ENCODE results near the gene NPAS1. TPM values are rescaled to one million over a fixed set of nuclear protein-coding genes. Genes with fewer than 3 reads are reported as not detected.
"Not testable (repeated sequence)": the region's sequence is repeated elsewhere in the genome, so short reads cannot be mapped to it uniquely, and the experiment has no call there.

Gene NPAS1
- total RNA-seq, 1 donor from 2014 or later: 1.2 TPM

GRCh38 chr19:47047763-47048405 is 28.2 kb downstream of the NPAS1 start:
- peak overlapping the region; percentile 56 for H3K9ac ChIP-seq
- peaks cover 2% of the 10 kb centered on the region for H3K36me3 Mint-ChIP-seq
- TF ChIP-seq CTCF (IDR thresholded peaks at IDR 0.05) (no peak), EZH2 (IDR thresholded peaks at IDR 0.05) (no peak), EZH2phosphoT487 (IDR thresholded peaks at IDR 0.05) (no peak)

GRCh38 chr19:47049307-47049700 is 29.7 kb downstream of the NPAS1 start:
- no peaks in the 10 kb centered on the region for H3K9me3 Mint-ChIP-seq
- no peak overlapping the region for H3K27ac ChIP-seq
- peaks cover 15% of the 10 kb centered on the region for H3K4me1 Mint-ChIP-seq
- H3K27me3 Mint-ChIP-seq (ENCODE audit: insufficient read depth, low read depth): peaks cover 3% of the 10 kb centered on the region
- no peaks in the 10 kb centered on the region for H4K20me1 ChIP-seq (ENCODE audit: low read depth)
- H3K36me3 Mint-ChIP-seq: peaks cover 2% of the 10 kb centered on the region
- H3K4me3 Mint-ChIP-seq: peak overlapping the region; percentile 93
- peak overlapping the region; percentile 66 for H3K27ac Mint-ChIP-seq
- H3K4me2 ChIP-seq: peak overlapping the region; percentile 59
- H3K27me3 ChIP-seq: no peaks in the 10 kb centered on the region
- no peak overlapping the region for H3K9ac ChIP-seq
- H3K4me1 ChIP-seq: no peaks in the 10 kb centered on the region
- peaks cover 12% of the 10 kb centered on the region for H3K79me2 ChIP-seq (ENCODE audit: low read depth)
- no peaks in the 10 kb centered on the region for H3K9me3 ChIP-seq (ENCODE audit: low read depth)
- peak overlapping the region; percentile 75 for H2AFZ ChIP-seq (replicated peaks)
- H3K4me3 ChIP-seq: peak overlapping the region; percentile 40
- no peak for TF ChIP-seq EZH2phosphoT487 (IDR thresholded peaks at IDR 0.05)
- TF ChIP-seq EZH2 (IDR thresholded peaks at IDR 0.05): no peak
- no peak for TF ChIP-seq CTCF (IDR thresholded peaks at IDR 0.05)
- no peaks in the 10 kb centered on the region for H3F3A ChIP-seq (ENCODE audit: low read depth)
- peak; percentile 27 for DNase-seq (ENCODE audit: low spot score)
- no peaks in the 10 kb centered on the region for H3K36me3 ChIP-seq

More at GRCh38 chr19:47047763-47048405, 28.2 kb downstream of the NPAS1 start:
- Mint-ChIP-seq H3K4me3 (peak overlapping the region; percentile 99), H3K9me3 (no peaks in the 10 kb centered on the region), H3K4me1 (peaks cover 15% of the 10 kb centered on the region), H3K27ac (peak overlapping the region; percentile 70), H3K27me3 (ENCODE audit: insufficient read depth, low read depth) (peaks cover 3% of the 10 kb centered on the region)
- Histone ChIP-seq H3K4me3 (peak overlapping the region; percentile 87), H3F3A (ENCODE audit: low read depth) (no peaks in the 10 kb centered on the region), H3K36me3 (no peaks in the 10 kb centered on the region), H3K4me2 (peak overlapping the region; percentile 86), H3K4me1 (no peaks in the 10 kb centered on the region), H3K27ac (no peak overlapping the region), H3K27me3 (no peaks in the 10 kb centered on the region), H2AFZ (replicated peaks) (peak overlapping the region; percentile 79), H3K9me3 (ENCODE audit: low read depth) (no peaks in the 10 kb centered on the region), H3K79me2 (ENCODE audit: low read depth) (peaks cover 12% of the 10 kb centered on the region), H4K20me1 (ENCODE audit: low read depth) (no peaks in the 10 kb centered on the region)
- DNase-seq (ENCODE audit: low spot score): peak; percentile 94

DNA sequence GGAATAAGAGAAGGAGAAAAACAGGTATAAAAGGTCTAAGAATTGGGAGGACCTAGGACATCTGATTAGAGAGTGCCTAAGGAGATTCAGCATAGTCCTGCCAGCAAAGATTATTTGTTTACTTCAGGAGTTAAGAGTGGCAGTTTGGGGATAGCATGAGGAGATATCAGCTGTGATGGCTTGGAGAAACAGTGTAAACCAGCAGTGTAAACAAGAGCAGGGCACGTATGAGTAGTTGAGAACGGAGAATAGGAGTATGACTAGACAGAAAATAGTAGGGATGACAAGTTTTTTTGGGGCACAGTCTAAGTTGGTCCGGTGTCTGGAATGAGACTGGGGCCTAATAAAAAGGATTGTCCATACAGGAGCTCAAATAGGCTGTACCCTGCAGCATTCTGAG is 30.9 kb downstream of the NPAS1 start:
- H3K36me3 Mint-ChIP-seq; H3K27ac Mint-ChIP-seq; H3K4me1 ChIP-seq; H3K9me3 ChIP-seq (ENCODE audit: low read depth); H4K20me1 ChIP-seq (ENCODE audit: low read depth); H3K27ac ChIP-seq; H3K27me3 Mint-ChIP-seq (ENCODE audit: insufficient read depth, low read depth); H3K27me3 ChIP-seq; H2AFZ ChIP-seq (replicated peaks); H3K9ac ChIP-seq; H3K4me2 ChIP-seq; H3K36me3 ChIP-seq; H3F3A ChIP-seq (ENCODE audit: low read depth); DNase-seq (ENCODE audit: low spot score); H3K9me3 Mint-ChIP-seq; H3K4me3 ChIP-seq: not testable (repeated sequence)
- H3K4me1 Mint-ChIP-seq: peaks cover 15% of the 10 kb centered on the region
- peak overlapping the region; percentile 8 for H3K4me3 Mint-ChIP-seq
- peaks cover 12% of the 10 kb centered on the region for H3K79me2 ChIP-seq (ENCODE audit: low read depth)

GRCh38 chr19:47056411-47056810 is 36.8 kb downstream of the NPAS1 start:
- TF ChIP-seq EZH2phosphoT487 (IDR thresholded peaks at IDR 0.05) (no peak), EZH2 (IDR thresholded peaks at IDR 0.05) (no peak), CTCF (IDR thresholded peaks at IDR 0.05) (no peak)
- no peak overlapping the region for H3K27ac ChIP-seq
- no peaks in the 10 kb centered on the region for H3K27me3 ChIP-seq
- no peaks in the 10 kb centered on the region for H3K36me3 ChIP-seq
- no peaks in the 10 kb centered on the region for H3K79me2 ChIP-seq (ENCODE audit: low read depth)
- peaks cover 12% of the 10 kb centered on the region for H3K4me1 Mint-ChIP-seq
- no peaks in the 10 kb centered on the region for H3K9me3 ChIP-seq (ENCODE audit: low read depth)
- H3K9ac ChIP-seq: no peak overlapping the region
- H3K4me2 ChIP-seq: no peak overlapping the region
- H3K4me3 Mint-ChIP-seq: no peak overlapping the region
- peak overlapping the region; percentile 87 for H3K27ac Mint-ChIP-seq
- H3K4me1 ChIP-seq: peaks cover 15% of the 10 kb centered on the region
- H3K27me3 Mint-ChIP-seq (ENCODE audit: insufficient read depth, low read depth): peaks cover 9% of the 10 kb centered on the region
- no peaks in the 10 kb centered on the region for H4K20me1 ChIP-seq (ENCODE audit: low read depth)
- no peaks in the 10 kb centered on the region for H3K36me3 Mint-ChIP-seq
- no peaks in the 10 kb centered on the region for H3K9me3 Mint-ChIP-seq
- peaks cover 19% of the 10 kb centered on the region for H3F3A ChIP-seq (ENCODE audit: low read depth)
- H3K4me3 ChIP-seq: no peak overlapping the region
- DNase-seq (ENCODE audit: low spot score): no peak
- peak overlapping the region; percentile 32 for H2AFZ ChIP-seq (replicated peaks)
